ENCODE results near the gene G0S2. TPM values are rescaled to one million over a fixed set of nuclear protein-coding genes. Genes with fewer than 3 reads are reported as not detected.

The G0S2 gene
- total and polyA plus RNA-seq, 9 donors, result 41.5 to 392 (median 77.6) TPM

DNA sequence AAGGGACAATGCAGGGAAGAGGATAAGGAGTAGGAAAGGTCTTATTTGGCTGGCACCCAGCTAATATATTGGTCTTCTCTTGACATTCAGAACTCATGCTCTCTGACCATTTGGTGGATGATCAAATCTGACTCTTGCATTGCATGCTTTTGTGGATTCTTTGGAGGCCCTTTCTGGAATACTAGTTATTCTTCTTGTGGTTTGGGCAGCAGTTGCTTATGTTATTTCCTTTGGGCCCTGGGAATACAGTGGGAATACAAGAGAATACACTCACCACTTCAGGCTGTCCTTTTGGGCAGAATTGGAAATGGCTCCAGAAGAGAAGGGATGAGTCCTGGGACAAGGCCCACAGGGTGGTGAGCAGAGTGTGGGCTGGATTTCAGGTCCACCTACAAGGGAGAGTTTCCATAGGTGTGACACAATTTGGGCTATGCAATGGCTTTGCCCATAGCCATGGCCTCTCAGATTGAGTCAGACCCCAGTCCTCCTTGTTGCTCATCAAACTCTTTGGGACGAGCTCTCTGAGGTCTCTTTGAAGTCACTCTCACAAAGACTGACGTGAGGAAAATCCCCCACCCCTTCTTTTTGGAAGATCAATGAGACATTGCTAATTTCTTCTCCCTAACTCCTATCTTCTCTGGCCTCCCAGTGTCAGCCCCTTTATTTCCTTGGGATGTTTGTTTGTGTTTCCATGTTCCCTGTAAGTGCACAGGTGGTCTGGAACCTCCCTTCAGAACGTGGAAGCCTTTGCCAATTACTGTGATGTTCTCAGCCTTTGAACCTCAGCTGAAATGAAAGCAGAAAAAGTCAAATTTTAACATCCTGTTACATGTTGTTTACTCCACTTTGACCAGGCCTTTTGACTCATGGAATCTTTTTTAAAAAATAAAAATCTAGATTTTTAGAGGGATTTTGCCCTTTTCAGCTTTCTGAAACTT, 48.8 kb downstream of the G0S2 start:
- no peak for TF ChIP-seq EP300 (IDR thresholded peaks at IDR 0.05)
- TF ChIP-seq POLR2A (IDR thresholded peaks at IDR 0.05), result no peak
- TF ChIP-seq, protein P1, sequence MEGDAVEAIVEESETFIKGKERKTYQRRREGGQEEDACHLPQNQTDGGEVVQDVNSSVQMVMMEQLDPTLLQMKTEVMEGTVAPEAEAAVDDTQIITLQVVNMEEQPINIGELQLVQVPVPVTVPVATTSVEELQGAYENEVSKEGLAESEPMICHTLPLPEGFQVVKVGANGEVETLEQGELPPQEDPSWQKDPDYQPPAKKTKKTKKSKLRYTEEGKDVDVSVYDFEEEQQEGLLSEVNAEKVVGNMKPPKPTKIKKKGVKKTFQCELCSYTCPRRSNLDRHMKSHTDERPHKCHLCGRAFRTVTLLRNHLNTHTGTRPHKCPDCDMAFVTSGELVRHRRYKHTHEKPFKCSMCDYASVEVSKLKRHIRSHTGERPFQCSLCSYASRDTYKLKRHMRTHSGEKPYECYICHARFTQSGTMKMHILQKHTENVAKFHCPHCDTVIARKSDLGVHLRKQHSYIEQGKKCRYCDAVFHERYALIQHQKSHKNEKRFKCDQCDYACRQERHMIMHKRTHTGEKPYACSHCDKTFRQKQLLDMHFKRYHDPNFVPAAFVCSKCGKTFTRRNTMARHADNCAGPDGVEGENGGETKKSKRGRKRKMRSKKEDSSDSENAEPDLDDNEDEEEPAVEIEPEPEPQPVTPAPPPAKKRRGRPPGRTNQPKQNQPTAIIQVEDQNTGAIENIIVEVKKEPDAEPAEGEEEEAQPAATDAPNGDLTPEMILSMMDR (IDR thresholded peaks at IDR 0.05), result no peak
- Histone ChIP-seq H3K4me3 (no peak overlapping the region), H3K27ac (peak overlapping the region in 1 of 2 donors; percentile 41), H3K27me3 (no peaks in the 10 kb centered on the region), H3K36me3 (no peaks in the 10 kb centered on the region), H3K4me1 (ENCODE audit: insufficient read depth) (peaks cover 16% of the 10 kb centered on the region), H3K9me3 (no peaks in the 10 kb centered on the region)
- WGBS, 3 donors, result 61 to 63% (median 61%) methylated on average over 3 of the region's 3 CpGs
- intact Hi-C loops (cut with DNase I), result no loop called here
- DNase-seq, result no peak

Other genes starting within 250 kb of the G0S2 start
- gene CAMK1G, start 91.7 kb upstream of the G0S2 start, total RNA-seq, result 10 to 100 TPM; 10.1 to 16.7 (median 12.0) TPM
- 10 to 100 TPM in 1 of 2 donors, 1 to 10 TPM in 1; 7.6 to 20.2 TPM for gene CAMK1G, start 91.7 kb upstream of the G0S2 start, polyA plus RNA-seq
- gene LAMB3, start 23.0 kb upstream of the G0S2 start, total RNA-seq, result 10 to 100 TPM in 1 of 7 donors, 1 to 10 TPM in 4, under 1 TPM in 2; 0.58 to 56.9 (median 4.2) TPM
- 1 to 10 TPM in 1 of 2 donors, under 1 TPM in 1; 0.54 to 7.0 TPM for gene LAMB3, start 23.0 kb upstream of the G0S2 start, polyA plus RNA-seq
- 100 to 1,000 TPM in 1 of 7 donors, 10 to 100 TPM in 5, 1 to 10 TPM in 1; 7.4 to 106 (median 57.7) TPM for gene HSD11B1, start 29.4 kb downstream of the G0S2 start, total RNA-seq
- 100 to 1,000 TPM in 1 of 2 donors, 10 to 100 TPM in 1; 32.0 to 265 TPM for gene HSD11B1, start 29.4 kb downstream of the G0S2 start, polyA plus RNA-seq
- gene TRAF3IP3, start 80.6 kb downstream of the G0S2 start, total RNA-seq, result 1 to 10 TPM in 5 of 7 donors, under 1 TPM in 2; 0.34 to 2.4 (median 1.4) TPM
- gene TRAF3IP3, start 80.6 kb downstream of the G0S2 start, polyA plus RNA-seq, result 1 to 10 TPM; 1.2 to 5.6 TPM
- gene C1orf74, start 109.1 kb downstream of the G0S2 start, total RNA-seq, result 1 to 10 TPM in 5 of 7 donors, under 1 TPM in 2; 0.83 to 1.6 (median 1.4) TPM
- 1 to 10 TPM in 1 of 2 donors, under 1 TPM in 1; 0.62 to 2.5 TPM for gene C1orf74, start 109.1 kb downstream of the G0S2 start, polyA plus RNA-seq
- gene IRF6, start 130.7 kb downstream of the G0S2 start, total RNA-seq, result 10 to 100 TPM in 1 of 7 donors, 1 to 10 TPM in 6; 2.5 to 24.2 (median 5.4) TPM
- 1 to 10 TPM in 1 of 2 donors, under 1 TPM in 1; 0.80 to 2.5 TPM for gene IRF6, start 130.7 kb downstream of the G0S2 start, polyA plus RNA-seq
- gene UTP25, start 152.6 kb downstream of the G0S2 start, total RNA-seq, result 1 to 10 TPM; 6.0 to 9.9 (median 8.4) TPM
- gene UTP25, start 152.6 kb downstream of the G0S2 start, polyA plus RNA-seq, result 1 to 10 TPM; 4.3 to 8.1 TPM

All from ovary (tissue), 9 donors.